OCI-LY7 (cell line): ENCODE measurements around the gene PGF. TPM values are rescaled to one million over a fixed set of nuclear protein-coding genes. Genes with fewer than 3 reads are reported as not detected.

ENCODE experiments used
- BruUV-seq: library from RNA; stranded (reverse); fragments of 400-500 nt; replicated peaks from 2 replicates; lab custom pipeline; 2021; lab: Mats Ljungman, UMichigan
- CTCF ChIA-PET: fragments of 300-600 bp; sonication (Branson Sonifier 250); formaldehyde crosslinking; loops from one replicate; lab custom pipeline; 2022; ENCODE audit warnings: antibody characterized with exemption; ENCODE audit not compliant: unreplicated experiment; lab: Charles Lee
- POLR2A ChIA-PET: fragments of 300-600 bp; sonication (Branson Sonifier 250); formaldehyde crosslinking; loops from one replicate; lab custom pipeline; 2022; ENCODE audit warnings: antibody characterized with exemption; lab: Charles Lee
- DNase-seq: peaks from one replicate; pipeline ENCODE4 v3.0.0-alpha.2; 2015; ENCODE audit warnings: low spot score
- H2AFZ ChIP-seq: fragments of 200-600 bp; sonication (generic), shearing (Covaris generic); 2 replicates; pipeline ENCODE4 v1.6.1; 2014; ENCODE audit warnings: mild to moderate bottlenecking, antibody characterized with exemption, low read length, moderate library complexity
- H3K27ac ChIP-seq: fragments of 200-600 bp; sonication (generic); 2 replicates; pipeline ENCODE4 v1.5.1; 2014; ENCODE audit warnings: mixed run types, low read depth, mild to moderate bottlenecking, moderate library complexity, low read length, inconsistent platforms; ENCODE audit not compliant: poor library complexity, severe bottlenecking
- H3K36me3 ChIP-seq: fragments of 200-600 bp; sonication (generic); 2 replicates; pipeline ENCODE4 v1.6.1; 2014; ENCODE audit warnings: mild to moderate bottlenecking, antibody characterized with exemption, low read length, moderate library complexity, mixed read lengths; ENCODE audit not compliant: insufficient read depth
- H3K4me1 ChIP-seq: fragments of 200-600 bp; sonication (generic); 2 replicates; pipeline ENCODE4 v1.5.1; 2014; ENCODE audit warnings: mild to moderate bottlenecking, low read length; ENCODE audit not compliant: insufficient read depth, poor library complexity, severe bottlenecking
- H3K4me2 ChIP-seq: fragments of 200-600 bp; sonication (generic); 2 replicates; pipeline ENCODE4 v1.6.1; 2014; ENCODE audit warnings: mild to moderate bottlenecking, low read length
- H3K4me3 ChIP-seq: fragments of 200-600 bp; sonication (generic); 2 replicates; pipeline ENCODE4 v1.5.1; 2014; ENCODE audit warnings: mild to moderate bottlenecking, low read depth, low read length; ENCODE audit not compliant: poor library complexity, severe bottlenecking
- H3K79me2 ChIP-seq: fragments of 200-600 bp; sonication (generic); 2 replicates; pipeline ENCODE4 v1.6.1; 2016; ENCODE audit warnings: low read depth, mild to moderate bottlenecking, low read length, moderate library complexity, mixed read lengths; ENCODE audit not compliant: insufficient read depth
- H3K9me2 ChIP-seq: fragments of 200-600 bp; sonication (generic); 2 replicates; pipeline ENCODE4 v1.6.1; 2016; ENCODE audit warnings: mild to moderate bottlenecking, low read length, mixed read lengths; ENCODE audit not compliant: insufficient read depth
- H3K9me3 ChIP-seq: fragments of 200-600 bp; sonication (generic); 2 replicates; pipeline ENCODE4 v1.6.1; 2014; ENCODE audit warnings: mild to moderate bottlenecking, mixed run types, low read length, mixed read lengths
- H4K20me1 ChIP-seq: fragments of 200-600 bp; sonication (generic); 2 replicates; pipeline ENCODE4 v1.6.1; 2014; ENCODE audit warnings: mild to moderate bottlenecking, antibody characterized with exemption, low read length, moderate library complexity, mixed read lengths; ENCODE audit not compliant: insufficient read depth
- CTCF ChIP-seq: fragments of 200-600 bp; sonication (generic); conservative IDR thresholded peaks from 2 replicates; pipeline ENCODE4 v1.5.1; 2014; ENCODE audit warnings: mild to moderate bottlenecking, antibody characterized with exemption, low read length, moderate library complexity, mixed read lengths
- EZH2phosphoT487 ChIP-seq: fragments of 200-600 bp; sonication (generic); IDR thresholded peaks from 2 replicates; pipeline ENCODE4 v1.6.1; 2018; ENCODE audit warnings: low read depth, borderline replicate concordance, mild to moderate bottlenecking, mixed run types, antibody characterized with exemption, low read length, moderate library complexity, mixed read lengths
- intact Hi-C: fragments of 100-400 bp; cut with micrococcal nuclease; formaldehyde crosslinking; loops from one replicate; pipeline ENCODE4 v1.10.0; 2022; ENCODE audit not compliant: unreplicated experiment
- total RNA-seq, 2 experiments: library from RNA; depleted of rRNA in 1 of 2; stranded (reverse); fragments of >200 nt in 1 of 2; shearing (Covaris generic) in 1 of 2; gene quantifications; 2 replicates each; pipeline ENCODE4 v1.2.3, GENCODE V29; 2014 to 2022

Gene PGF
- total RNA-seq, 2 experiments from 2014 or later = 0.09 to 0.19 TPM

- POLR2A ChIA-PET = interaction anchor here (0.6 to 2.9 kb wide), 11 partner anchors 11 to 552 kb away, joined by 3 to 18 read pairs (median 4); partner anchors contain the start of gene RPS6KL1
- intact Hi-C loops = no loop called here
- TSS peak; percentile 60 for BruUV-seq
- CTCF ChIA-PET = interaction anchor here (0.9 to 1.4 kb wide), 5 partner anchors 11 to 146 kb away, joined by 3 to 4 read pairs (median 3); partner anchors contain the start of gene RPS6KL1
- no peaks in the 10 kb centered on the region for H4K20me1 ChIP-seq
- peak overlapping the region; percentile 62 for H3K4me3 ChIP-seq
- no peaks in the 10 kb centered on the region for H3K36me3 ChIP-seq
- peak overlapping the region; percentile 80 for H3K4me2 ChIP-seq
- no peaks in the 10 kb centered on the region for H3K9me2 ChIP-seq
- DNase-seq = peak; percentile 82
- TF ChIP-seq EZH2phosphoT487 (no peak), CTCF (no peak)
- peaks cover 67% of the 10 kb centered on the region for H3K4me1 ChIP-seq
- H3K79me2 ChIP-seq = no peaks in the 10 kb centered on the region
- H3K9me3 ChIP-seq = no peaks in the 10 kb centered on the region
- H3K27ac ChIP-seq = peak overlapping the region; percentile 84
- H2AFZ ChIP-seq = peak overlapping the region; percentile 64; the same call in 1 of the 2 replicates
Observed at GRCh38 chr14:74942181-74942580, 13.2 kb downstream of the PGF start.

GRCh38 chr14:74941676-74942097, 13.7 kb downstream of the PGF start:
- BruUV-seq = no TSS peak
- Histone ChIP-seq H3K4me3 (peak overlapping the region; percentile 62), H3K9me3 (no peaks in the 10 kb centered on the region), H3K9me2 (no peaks in the 10 kb centered on the region), H3K36me3 (no peaks in the 10 kb centered on the region), H3K27ac (peak overlapping the region; percentile 84), H4K20me1 (no peaks in the 10 kb centered on the region), H2AFZ (peak overlapping the region; percentile 64; the same call in 1 of the 2 replicates), H3K4me1 (peaks cover 62% of the 10 kb centered on the region), H3K79me2 (no peaks in the 10 kb centered on the region), H3K4me2 (peak overlapping the region; percentile 80)
- CTCF ChIA-PET = interaction anchor here (0.9 to 1.4 kb wide), 5 partner anchors 11 to 146 kb away, joined by 3 to 4 read pairs (median 3); partner anchors contain the start of gene RPS6KL1
- TF ChIP-seq CTCF = no peak
- no peak for TF ChIP-seq EZH2phosphoT487
- peak; percentile 71 for DNase-seq
- POLR2A ChIA-PET = interaction anchor here (0.6 to 2.9 kb wide), 13 partner anchors 10 to 854 kb away, joined by 3 to 18 read pairs (median 4); partner anchors contain the start of genes EIF2B2 and RPS6KL1
- intact Hi-C loops = loop anchor here (2.0 kb wide), 1 partner anchor 19 kb away; the partner anchor contains the start of gene RPS6KL1
